GM18951 (cell line): Measurements from ENCODE around the gene SLC25A5.
A peak's percentile ranks its signal among the peaks of the same experiment; 100 is the strongest.
"Not testable (repeated sequence)": the region's sequence is repeated elsewhere in the genome, so short reads cannot be mapped to it uniquely, and the experiment has no call there.

Experiments used
- POLR2A ChIP-seq: IDR thresholded peaks from 4 replicates; pipeline ENCODE4 v1.6.1; 2011; ENCODE audit warnings: mild to moderate bottlenecking; ENCODE audit not compliant: insufficient read length, insufficient read depth; ENCODE audit errors: extremely low read depth
- in situ Hi-C: fragments of 300-500 bp; cut with MboI; formaldehyde crosslinking; loops from one replicate; pipeline ENCODE4 v1.12.0; 2022; ENCODE audit warnings: low sequenced_read_pairs, mixed read lengths, inconsistent platforms; ENCODE audit not compliant: unreplicated experiment

The SLC25A5 gene

DNA sequence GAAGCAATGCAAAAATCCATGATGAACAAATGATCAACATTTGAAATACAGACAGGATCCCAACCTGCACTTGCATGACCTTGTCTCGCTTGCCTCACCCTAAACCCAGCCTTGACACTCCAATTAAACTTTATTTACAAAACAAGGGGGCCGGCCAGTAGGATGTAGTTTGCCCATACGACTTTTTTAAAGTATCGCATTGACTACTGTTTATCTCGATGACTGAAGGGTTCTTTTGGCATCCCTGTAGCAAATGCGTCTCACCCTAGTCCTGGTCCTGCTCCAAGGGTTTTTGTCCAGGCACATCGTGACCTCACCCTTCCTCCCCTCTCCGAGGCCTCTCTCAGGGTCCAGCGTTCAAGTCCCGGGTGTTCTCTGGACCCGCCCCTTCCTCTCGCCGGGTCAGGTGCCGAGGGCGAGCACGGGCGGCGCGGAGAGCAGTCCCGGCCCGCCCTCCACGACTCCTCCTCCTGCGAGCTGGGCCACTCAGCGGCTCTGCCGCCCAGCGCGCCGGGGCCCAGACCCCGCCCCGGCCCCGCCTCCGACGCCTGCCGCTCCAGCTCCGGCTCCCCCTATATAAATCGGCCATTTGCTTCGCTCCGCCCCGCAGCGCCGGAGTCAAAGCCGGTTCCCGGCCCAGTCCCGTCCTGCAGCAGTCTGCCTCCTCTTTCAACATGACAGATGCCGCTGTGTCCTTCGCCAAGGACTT lies at the start of gene SLC25A5:
Gene SLC25A5 (plus strand): TSS at position 603 of the 709 bp plus-strand sequence. CDS start 72 bp downstream, at position 675.
- in situ Hi-C loops: no loop called here
- peak; percentile 93 for TF ChIP-seq POLR2A

DNA sequence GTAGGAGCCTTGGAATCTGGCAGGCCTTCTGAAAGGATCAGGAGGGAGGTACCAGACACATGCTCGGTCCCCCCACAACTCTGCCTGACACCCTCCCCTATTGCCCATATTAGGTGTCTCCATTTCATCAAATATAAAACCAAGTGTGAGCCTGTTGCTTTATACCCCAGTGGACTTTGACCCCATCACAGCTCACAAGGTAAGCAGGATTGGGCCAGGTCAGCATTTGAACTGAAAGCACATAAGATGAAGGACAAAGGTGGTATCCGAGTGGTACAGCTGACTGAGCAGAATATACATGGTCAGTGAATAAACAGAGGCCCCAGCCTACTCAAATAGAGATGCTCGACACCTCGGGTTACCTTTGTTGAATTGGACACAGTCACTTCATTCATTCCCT lies 49.1 kb upstream of the SLC25A5 start:
- TF ChIP-seq POLR2A: no peak
- in situ Hi-C loops: no loop called here

DNA sequence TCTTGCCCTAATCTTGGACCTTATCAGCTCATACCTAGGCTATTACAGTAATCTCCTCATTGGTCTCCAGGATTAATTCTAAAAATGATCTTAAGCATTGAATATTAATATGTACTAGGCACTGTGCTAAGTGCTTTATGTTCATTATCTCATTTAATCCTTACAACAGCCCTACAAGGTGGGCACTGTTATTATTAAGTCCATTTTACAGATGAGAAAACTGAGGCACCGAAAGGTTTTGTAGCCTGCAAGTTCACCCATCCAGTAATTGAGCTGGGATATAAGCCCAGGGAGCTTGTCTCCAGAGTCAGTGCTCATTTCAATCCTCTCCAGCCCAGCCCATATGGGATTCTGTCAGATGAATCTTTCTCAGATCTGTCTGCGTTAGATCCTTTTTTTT lies 48.3 kb upstream of the SLC25A5 start:
- in situ Hi-C loops: no loop called here
- TF ChIP-seq POLR2A: no peak

DNA sequence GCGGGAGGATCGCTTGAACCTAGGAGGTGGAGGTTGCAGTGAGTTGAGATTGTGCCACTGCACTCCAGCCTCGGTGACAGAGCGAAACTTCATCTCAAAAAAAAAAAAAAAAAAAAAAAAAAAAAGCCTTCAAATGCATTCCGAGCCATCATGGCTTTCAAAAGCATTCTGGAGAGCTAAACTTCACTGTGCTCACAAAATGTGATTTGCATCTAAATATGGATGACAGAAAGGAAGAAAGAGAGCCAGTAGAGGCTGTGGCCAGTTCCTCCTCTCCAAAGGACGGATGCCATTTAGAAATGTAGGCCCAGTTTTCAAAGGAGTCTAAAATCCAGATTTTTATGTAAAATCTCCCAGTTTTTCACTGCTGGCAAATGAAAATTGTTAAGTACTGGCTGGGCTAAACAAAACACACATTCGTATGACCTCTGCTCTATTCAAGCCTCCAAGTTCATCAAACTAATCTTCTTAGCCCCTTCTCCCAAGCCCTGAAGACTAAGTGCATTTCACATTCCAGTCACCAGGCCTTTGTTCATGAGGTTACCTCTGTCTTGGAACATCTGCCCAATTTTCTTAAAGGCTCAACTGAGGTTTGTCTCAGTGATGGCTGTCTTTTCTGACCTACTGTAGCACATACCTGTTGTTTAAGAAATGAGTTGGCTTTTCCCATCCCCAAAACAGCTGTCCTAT lies 47.1 kb upstream of the SLC25A5 start:
- TF ChIP-seq POLR2A: no peak
- in situ Hi-C loops: no loop called here

DNA sequence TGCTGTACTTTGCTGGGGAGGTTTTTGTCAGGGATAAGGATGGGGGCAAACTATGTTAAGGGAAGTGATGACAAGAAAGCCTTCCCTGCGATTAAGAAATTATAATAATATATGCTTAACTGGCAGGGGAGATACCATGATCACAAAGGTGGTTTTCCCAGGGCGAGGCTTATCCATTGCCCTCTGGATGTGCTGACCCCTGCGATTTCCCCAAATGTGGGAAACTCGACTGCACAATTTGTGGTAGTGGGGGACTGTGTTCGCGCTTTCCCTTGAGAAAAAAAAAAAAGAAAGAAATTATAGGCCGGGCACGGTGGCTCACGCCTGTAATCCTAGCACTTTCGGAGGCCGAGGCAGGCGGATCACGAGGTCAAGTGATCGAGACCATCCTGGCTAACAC lies 44.6 kb upstream of the SLC25A5 start:
- no peak for TF ChIP-seq POLR2A
- in situ Hi-C loops: no loop called here

DNA sequence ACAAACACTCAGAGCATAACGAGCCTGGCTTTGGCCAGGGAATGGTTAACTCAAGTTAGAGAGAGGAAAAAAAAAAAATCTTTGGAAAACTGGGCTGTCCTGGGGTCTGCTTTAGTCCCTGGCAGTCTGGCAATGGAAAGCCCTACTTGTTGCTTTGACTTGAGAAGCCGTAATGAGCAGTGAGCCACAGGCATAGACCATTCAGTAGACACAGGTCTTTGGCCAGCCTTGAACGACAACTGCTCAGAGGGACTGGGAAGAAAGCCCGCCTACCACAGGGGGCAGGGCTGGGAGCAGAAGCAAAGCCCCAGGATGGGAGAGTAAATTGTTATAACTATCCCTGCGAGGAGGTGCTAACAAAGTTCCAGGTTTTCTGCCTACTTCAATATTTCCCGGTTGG lies 43.2 kb upstream of the SLC25A5 start:
- TF ChIP-seq POLR2A: no peak
- in situ Hi-C loops: no loop called here

DNA sequence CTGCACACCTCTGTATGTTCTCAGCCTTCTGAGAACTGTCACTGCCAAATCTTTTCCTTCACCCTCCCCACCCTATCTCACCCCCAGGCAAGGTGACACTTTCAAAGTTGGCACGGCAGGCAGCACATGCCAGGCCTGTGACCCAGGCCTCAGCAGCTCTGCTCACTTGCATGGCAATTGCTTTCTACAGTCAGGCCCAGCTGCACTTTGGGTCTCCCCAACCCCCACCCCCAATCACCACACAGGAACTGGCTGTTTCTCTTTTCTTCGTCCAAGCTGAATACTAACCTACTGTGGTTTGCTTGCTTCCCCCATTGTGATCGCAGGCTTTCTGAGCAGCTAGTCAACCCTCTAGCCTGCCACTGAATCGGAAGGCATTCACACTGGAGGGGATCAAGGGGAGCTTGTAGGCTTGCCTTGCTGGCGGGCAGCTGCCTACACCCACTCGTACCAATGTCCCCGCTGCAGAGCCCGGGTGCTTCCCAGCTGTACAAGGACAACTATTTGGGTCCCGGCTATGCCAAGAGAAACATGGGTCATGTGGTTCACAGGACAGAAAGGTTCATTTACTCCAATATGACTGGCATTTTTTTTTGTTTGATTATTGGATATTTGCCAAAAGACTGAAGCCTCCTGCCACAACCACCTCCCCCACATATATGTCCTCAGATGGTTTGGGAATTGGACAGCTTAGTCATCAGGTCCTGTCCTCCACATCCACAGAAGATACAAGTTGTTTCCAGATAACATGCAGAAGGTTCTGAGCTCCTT lies 41.0 kb upstream of the SLC25A5 start:
- TF ChIP-seq POLR2A: no peak
- in situ Hi-C loops: no loop called here

DNA sequence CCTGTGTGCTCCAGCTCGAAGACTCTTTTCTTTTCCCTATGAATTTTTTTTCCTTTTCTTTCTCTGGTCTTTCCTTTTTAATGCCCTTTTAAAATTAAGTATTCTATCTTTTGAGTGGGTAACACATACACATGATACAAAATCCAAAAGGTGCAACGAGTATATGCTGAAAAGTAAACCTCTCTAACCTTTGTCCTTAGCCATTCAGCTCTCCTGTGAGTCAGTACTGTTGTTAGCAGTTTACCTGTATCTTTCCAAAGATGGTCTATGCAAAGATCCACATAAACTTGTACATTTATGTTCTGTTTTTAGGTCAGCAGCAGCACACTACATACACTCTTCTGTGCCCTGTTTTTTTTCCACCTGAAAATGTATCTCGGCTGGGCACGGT lies 40.5 kb upstream of the SLC25A5 start:
- TF ChIP-seq POLR2A: no peak
- in situ Hi-C loops: no loop called here

DNA sequence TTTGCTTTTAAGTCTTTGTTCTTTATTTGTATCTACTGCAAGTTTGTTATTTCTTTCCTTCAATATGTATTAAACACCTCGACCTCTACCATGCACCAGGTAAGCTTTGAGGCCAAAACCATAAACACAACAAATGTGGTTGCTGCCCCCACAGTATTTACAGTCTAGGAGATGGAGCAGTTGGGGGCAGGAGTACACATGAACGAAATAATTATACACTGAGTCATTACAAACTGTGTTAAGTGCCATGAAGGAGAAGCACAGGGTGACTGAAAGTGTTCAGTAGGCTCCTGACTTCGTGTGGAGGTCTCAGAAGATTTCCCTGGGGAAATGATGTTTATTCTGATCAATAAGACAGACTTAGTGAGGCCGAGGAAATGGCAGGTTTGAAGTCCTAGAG lies 38.8 kb upstream of the SLC25A5 start:
- in situ Hi-C loops: no loop called here
- no peak for TF ChIP-seq POLR2A

DNA sequence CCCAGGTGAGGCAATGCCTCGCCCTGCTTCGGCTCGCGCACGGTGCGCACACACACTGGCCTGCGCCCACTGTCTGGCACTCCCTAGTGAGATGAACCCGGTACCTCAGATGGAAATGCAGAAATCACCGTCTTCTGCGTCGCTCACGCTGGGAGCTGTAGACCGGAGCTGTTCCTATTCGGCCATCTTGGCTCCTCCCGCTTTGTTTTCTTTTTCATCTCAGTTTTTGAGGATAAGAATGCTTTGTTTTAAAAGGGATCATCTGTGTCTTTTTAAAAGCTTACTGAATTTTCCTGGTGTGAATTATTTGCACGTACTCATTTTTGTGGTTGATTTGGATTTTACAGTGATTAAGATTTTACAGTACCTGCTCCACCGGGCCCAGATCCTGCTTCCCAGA lies 26.9 kb upstream of the SLC25A5 start:
- in situ Hi-C loops: not testable (repeated sequence)

DNA sequence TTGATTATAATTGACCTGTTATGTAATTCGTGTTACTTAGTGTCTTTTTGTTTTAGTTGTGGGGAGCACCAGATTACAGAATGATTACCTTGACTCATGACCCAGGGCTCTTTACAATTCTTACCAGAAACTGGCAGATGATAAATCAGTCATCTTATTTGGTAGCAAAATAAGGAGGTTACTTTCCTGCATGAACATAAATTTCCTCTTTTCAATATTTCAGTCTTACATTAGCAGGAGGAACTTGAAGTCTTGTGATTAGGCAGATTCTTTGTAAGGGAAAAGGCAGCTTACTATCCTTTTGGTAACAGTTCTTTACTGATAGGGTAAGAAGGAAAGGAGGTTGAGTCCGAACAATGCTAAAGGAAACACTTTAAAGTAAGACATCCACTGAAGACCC lies 26.0 kb upstream of the SLC25A5 start:
- in situ Hi-C loops: no loop called here
- no peak for TF ChIP-seq POLR2A

DNA sequence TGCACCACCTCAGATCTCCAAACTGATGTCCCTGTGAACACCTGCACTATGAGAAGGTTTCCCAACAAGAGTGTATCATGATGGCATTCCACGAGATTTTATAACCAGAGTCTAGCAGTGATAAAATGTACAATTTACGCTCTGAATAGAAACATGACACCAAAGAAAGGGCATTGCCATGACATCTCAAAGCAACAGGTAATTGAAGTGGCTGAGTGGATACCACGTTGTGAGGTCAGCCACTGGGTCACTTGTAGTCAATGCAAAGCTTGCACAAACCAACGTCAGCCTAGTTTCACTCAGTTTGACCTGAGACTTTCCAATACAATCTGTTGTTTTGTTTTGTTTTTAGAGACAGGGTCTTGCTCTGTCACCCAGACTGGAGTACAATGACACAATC lies 15.0 kb upstream of the SLC25A5 start:
- TF ChIP-seq POLR2A: no peak
- in situ Hi-C loops: no loop called here

DNA sequence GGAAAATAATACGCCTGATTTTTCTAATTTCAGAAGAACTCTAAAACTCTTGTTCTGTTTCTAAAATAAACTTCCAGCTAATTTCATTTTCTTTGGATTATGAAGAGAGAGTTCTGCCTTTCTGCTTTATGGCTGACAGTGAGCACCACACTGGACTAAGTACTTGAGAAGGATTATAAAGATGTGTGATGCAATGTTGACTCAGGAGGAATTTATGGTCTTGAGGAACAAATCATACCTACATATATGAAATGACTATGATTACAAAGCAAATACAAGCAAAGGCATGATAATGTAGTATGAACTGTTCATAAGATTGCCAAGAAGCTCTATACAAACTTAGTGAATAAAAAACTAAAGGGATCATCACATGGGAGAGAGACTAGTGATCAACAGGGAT lies 13.0 kb upstream of the SLC25A5 start:
- in situ Hi-C loops: no loop called here
- no peak for TF ChIP-seq POLR2A

DNA sequence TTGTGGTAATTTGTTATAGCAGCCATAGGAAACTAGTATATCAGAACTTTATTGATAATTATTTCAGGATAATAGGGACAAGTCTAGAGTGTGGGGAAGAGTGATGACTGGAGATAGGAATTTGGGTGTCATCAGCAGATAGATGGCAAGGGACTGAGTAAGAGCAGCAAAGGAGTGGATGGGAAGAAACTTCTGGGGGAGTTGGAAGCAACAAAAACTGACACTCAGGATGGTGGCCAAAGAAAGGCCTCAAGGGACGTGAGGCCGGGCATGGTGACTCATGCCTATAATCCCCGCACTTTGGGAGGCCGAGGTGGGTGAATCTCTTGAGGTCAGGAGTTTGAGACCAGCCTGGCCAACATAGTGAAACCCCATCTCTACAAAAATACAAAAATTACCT lies 9.1 kb upstream of the SLC25A5 start:
- in situ Hi-C loops: no loop called here
- TF ChIP-seq POLR2A: no peak
